Spleen (tissue), 7 donors: ENCODE results near the gene HDAC4.

Experiments
- CTCF ChIP-seq, 11 experiments: fragments of 200-600 bp in 7 of 11; fragments of 450-650 bp in 4 of 11; sonication (generic) in 4 of 11; IDR thresholded peaks in 8 of 11; conservative IDR thresholded peaks in 3 of 11; 1 replicate in 7 of 11; 2 replicates in 4 of 11; pipeline versions ENCODE4 v1.4.0 to v1.8.0; 2016 to 2021; ENCODE audit warnings: antibody characterized with exemption in 11 of 11, inconsistent platforms in 4 of 11, mild to moderate bottlenecking in 1 of 11
- POLR2A ChIP-seq, 3 donors: fragments of 450-650 bp; IDR thresholded peaks; one replicate each; pipeline ENCODE4 v1.5.1; 2017; ENCODE audit warnings: antibody characterized with exemption in 3 of 3, mild to moderate bottlenecking in 1 of 3
- donor health status: DM: no; HTN: no; CAD: no; lungs with moderate emphysema.
- donor health status: DM: no; HTN: no; CAD: no.
- donor health status: DM: no; HTN: no; CAD: no.

GRCh38 chr2:239052798-239053665 lies 347.8 kb downstream of the HDAC4 start:
- no peak for TF ChIP-seq CTCF (IDR thresholded peaks at IDR 0.05 in 8 of 11, conservative IDR thresholded peaks at IDR 0.05 in 3 of 11)
- TF ChIP-seq POLR2A (IDR thresholded peaks at IDR 0.05) = no peak
